Measurements from ENCODE around the gene OR2A42.
"Not testable (repeated sequence)": the region's sequence is repeated elsewhere in the genome, so short reads cannot be mapped to it uniquely, and the experiment has no call there.

The OR2A42 gene

GRCh38 chr7:144217200-144217599 is 22.2 kb downstream of the OR2A42 start:
- H3K9me3 ChIP-seq (ENCODE audit: control insufficient read depth, low read length); H3K36me3 ChIP-seq (ENCODE audit: control insufficient read depth, insufficient read depth, low read length); H3K4me1 ChIP-seq (ENCODE audit: control insufficient read depth, insufficient read depth, low read length); H3K27me3 ChIP-seq (ENCODE audit: control insufficient read depth, insufficient read depth, low read length); H3K9ac ChIP-seq (ENCODE audit: low read length); H3K4me3 ChIP-seq (ENCODE audit: low read length): not testable (repeated sequence)

DNA sequence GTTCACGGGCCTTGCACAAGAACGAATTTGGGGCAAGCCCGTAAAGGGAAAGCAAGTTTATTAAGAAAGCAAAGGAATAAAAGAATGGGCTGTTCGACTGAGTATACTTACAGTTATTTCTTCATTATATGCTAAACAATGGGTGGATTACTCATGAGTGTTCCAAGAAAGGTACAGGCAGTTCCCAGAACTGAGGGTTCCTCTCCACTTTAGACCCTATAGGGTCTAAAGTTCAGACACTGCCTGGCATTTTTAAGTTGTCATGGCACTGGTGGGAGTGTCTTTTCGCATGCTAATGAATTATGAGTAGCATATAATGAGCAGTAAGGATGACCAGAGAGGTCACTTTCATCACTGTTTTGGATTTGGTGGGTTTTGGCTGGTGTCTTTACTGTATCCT is 34.1 kb downstream of the OR2A42 start:
- not testable (repeated sequence) for H3K9ac ChIP-seq (ENCODE audit: low read length); H3K4me1 ChIP-seq (ENCODE audit: control insufficient read depth, insufficient read depth, low read length); H3K27me3 ChIP-seq (ENCODE audit: control insufficient read depth, insufficient read depth, low read length); H3K4me3 ChIP-seq (ENCODE audit: low read length); H3K9me3 ChIP-seq (ENCODE audit: control insufficient read depth, low read length); H3K36me3 ChIP-seq (ENCODE audit: control insufficient read depth, insufficient read depth, low read length)

DNA sequence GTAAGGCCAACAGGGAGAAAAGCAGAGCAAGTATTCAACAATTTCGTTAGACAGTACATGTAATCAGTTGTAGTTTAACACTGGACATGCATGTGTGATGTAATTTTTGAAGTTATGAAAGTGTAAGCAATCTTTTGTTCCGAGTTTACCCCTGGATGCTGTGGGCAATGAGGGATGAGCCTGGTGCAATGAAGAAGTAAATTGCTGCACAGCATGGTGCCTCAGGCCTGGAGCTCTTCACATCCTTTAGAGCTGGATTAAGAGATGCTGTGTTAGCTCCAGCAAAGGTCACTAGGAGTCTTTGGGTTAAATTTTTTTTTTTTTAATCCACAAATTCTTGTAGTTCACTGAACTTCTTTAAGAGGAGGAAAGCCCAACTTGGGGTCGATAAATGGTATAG is 36.3 kb downstream of the OR2A42 start:
- not testable (repeated sequence) for H3K4me1 ChIP-seq (ENCODE audit: control insufficient read depth, insufficient read depth, low read length); H3K9ac ChIP-seq (ENCODE audit: low read length); H3K36me3 ChIP-seq (ENCODE audit: control insufficient read depth, insufficient read depth, low read length); H3K9me3 ChIP-seq (ENCODE audit: control insufficient read depth, low read length); H3K27me3 ChIP-seq (ENCODE audit: control insufficient read depth, insufficient read depth, low read length); H3K4me3 ChIP-seq (ENCODE audit: low read length)

DNA sequence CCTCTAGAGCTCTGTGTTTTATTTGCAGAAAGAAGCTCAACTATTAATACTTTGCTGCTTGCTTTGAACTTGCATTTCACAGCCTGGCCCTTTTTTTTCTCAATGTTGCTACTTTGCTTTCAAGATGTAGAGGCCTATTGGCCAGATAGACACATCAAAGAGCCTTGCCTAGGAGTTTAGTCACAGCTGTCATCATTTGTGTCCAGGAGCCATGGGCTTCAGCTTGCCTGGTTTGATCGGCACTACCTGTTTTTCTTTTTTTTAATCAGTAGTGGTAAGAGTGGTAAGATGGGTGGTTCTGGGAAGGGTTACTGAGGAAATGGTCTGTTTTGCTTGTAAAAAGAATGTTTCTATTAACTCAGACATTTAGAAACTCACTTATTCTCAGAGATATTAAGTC is 37.4 kb downstream of the OR2A42 start:
- not testable (repeated sequence) for H3K27me3 ChIP-seq (ENCODE audit: control insufficient read depth, insufficient read depth, low read length); H3K4me3 ChIP-seq (ENCODE audit: low read length); H3K9me3 ChIP-seq (ENCODE audit: control insufficient read depth, low read length); H3K4me1 ChIP-seq (ENCODE audit: control insufficient read depth, insufficient read depth, low read length); H3K36me3 ChIP-seq (ENCODE audit: control insufficient read depth, insufficient read depth, low read length); H3K9ac ChIP-seq (ENCODE audit: low read length)

GRCh38 chr7:144198934-144199333 is 40.5 kb downstream of the OR2A42 start:
- H3K27me3 ChIP-seq (ENCODE audit: control insufficient read depth, insufficient read depth, low read length); H3K9me3 ChIP-seq (ENCODE audit: control insufficient read depth, low read length); H3K4me3 ChIP-seq (ENCODE audit: low read length): not testable (repeated sequence)

DNA sequence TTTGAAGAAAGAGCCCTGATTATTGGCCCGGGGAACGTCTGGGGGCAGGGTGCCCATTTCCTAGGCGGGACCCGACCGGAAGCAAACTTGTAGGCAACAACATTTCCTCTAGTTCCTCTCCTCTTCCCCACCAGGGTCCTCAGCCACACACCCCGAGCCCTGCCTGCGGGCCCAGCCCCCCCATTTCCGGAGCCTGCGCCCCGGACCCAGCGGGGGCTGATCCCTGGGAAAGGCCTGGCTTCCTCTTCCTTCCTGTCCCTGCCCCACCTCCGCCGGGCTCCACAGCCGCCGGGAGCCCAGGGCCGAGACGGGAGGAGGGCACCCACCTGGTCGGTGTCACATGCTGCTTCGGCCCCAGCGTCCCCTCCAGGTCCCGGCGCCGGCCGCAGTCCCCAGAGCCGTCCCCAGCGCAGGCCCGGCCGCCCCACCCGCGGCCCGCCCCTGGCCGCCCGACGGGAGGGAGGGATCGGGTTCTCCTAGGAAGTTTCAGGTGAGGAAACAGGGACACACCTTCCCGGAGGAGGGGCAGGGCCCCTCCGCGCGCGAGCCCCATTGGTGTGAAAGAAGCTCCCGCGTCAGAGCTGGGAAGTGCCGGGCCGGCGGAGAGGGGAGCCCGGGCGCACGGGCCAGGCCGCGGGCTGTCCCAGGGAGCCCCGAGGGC is 44.1 kb downstream of the OR2A42 start, which contains the start of gene ARHGEF35:
ARHGEF35 (minus strand) TSS at position 622 of the 661 bp plus-strand sequence. CDS start 7,450 bp downstream, outside the sequence.
- H3K9me3 ChIP-seq (ENCODE audit: control insufficient read depth, low read length); H3K27me3 ChIP-seq (ENCODE audit: control insufficient read depth, insufficient read depth, low read length); H3K4me3 ChIP-seq (ENCODE audit: low read length); H3K36me3 ChIP-seq (ENCODE audit: control insufficient read depth, insufficient read depth, low read length); H3K9ac ChIP-seq (ENCODE audit: low read length); H3K4me1 ChIP-seq (ENCODE audit: control insufficient read depth, insufficient read depth, low read length): not testable (repeated sequence)

More at GRCh38 chr7:144198934-144199333, 40.5 kb downstream of the OR2A42 start:
- not testable (repeated sequence) for H3K4me1 ChIP-seq (ENCODE audit: control insufficient read depth, insufficient read depth, low read length); H3K36me3 ChIP-seq (ENCODE audit: control insufficient read depth, insufficient read depth, low read length); H3K9ac ChIP-seq (ENCODE audit: low read length)

DNA sequence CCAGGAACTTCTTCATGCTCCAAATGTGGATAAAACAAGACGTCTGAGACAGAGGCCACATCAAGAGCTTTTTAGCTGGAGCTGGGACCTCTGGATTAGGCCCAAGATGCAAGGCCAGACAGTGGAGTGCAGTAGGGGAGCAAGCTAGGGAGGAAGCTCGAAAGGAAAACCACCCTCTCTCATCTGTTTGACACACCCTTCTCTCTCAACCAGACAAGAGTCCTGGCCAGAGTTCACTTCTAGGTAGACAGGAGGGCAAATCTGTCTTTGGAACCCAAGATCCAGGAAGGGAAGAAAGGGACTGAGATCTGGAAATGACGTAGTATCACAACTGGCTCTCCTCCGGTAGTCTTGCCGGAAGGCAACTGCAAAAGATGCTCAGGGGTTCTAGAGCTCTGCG is 45.0 kb downstream of the OR2A42 start:
- H3K4me1 ChIP-seq (ENCODE audit: control insufficient read depth, insufficient read depth, low read length) = not testable (repeated sequence)

GRCh38 chr7:144193782-144194181 is 45.6 kb downstream of the OR2A42 start:
- H3K4me3 ChIP-seq (ENCODE audit: low read length); H3K36me3 ChIP-seq (ENCODE audit: control insufficient read depth, insufficient read depth, low read length); H3K9ac ChIP-seq (ENCODE audit: low read length); H3K9me3 ChIP-seq (ENCODE audit: control insufficient read depth, low read length); H3K4me1 ChIP-seq (ENCODE audit: control insufficient read depth, insufficient read depth, low read length); H3K27me3 ChIP-seq (ENCODE audit: control insufficient read depth, insufficient read depth, low read length): not testable (repeated sequence)

More for the DNA sequence above, 45.0 kb downstream of the OR2A42 start:
- not testable (repeated sequence) for H3K9me3 ChIP-seq (ENCODE audit: control insufficient read depth, low read length); H3K27me3 ChIP-seq (ENCODE audit: control insufficient read depth, insufficient read depth, low read length); H3K4me3 ChIP-seq (ENCODE audit: low read length); H3K9ac ChIP-seq (ENCODE audit: low read length); H3K36me3 ChIP-seq (ENCODE audit: control insufficient read depth, insufficient read depth, low read length)

DNA sequence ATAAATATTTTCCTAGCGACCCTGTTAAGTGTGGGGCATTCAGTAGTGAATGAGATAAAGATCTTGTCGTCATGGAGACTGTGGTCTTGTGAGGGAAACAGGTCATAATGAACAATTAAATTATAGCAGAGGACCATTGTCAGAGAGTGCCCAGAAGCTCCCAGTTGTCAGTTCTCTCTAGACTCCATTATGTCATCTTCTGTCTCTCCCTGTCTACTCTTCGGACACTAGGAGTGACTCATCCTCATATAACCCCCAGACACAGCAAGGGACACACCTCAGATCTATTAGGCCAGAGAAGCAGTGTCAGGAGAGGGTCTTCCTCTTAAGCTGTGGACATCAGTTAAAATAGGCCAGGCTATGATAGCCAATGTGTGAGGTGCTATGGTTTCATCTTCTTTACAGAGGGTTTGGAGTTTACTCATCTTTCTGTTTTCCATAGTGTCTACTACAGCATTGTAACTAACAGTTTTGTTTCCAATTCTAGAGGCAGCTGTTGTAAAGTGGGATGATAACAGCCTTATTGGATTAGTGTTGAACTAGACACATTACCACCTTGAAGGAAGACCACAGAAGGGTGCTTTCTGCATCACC is 50.7 kb downstream of the OR2A42 start:
- not testable (repeated sequence) for H3K4me3 ChIP-seq (ENCODE audit: low read length); H3K36me3 ChIP-seq (ENCODE audit: control insufficient read depth, insufficient read depth, low read length); H3K4me1 ChIP-seq (ENCODE audit: control insufficient read depth, insufficient read depth, low read length); H3K9ac ChIP-seq (ENCODE audit: low read length); H3K27me3 ChIP-seq (ENCODE audit: control insufficient read depth, insufficient read depth, low read length); H3K9me3 ChIP-seq (ENCODE audit: control insufficient read depth, low read length)

GRCh38 chr7:144187848-144188247 is 51.6 kb downstream of the OR2A42 start:
- H3K4me3 ChIP-seq (ENCODE audit: low read length); H3K4me1 ChIP-seq (ENCODE audit: control insufficient read depth, insufficient read depth, low read length); H3K9me3 ChIP-seq (ENCODE audit: control insufficient read depth, low read length); H3K27me3 ChIP-seq (ENCODE audit: control insufficient read depth, insufficient read depth, low read length); H3K36me3 ChIP-seq (ENCODE audit: control insufficient read depth, insufficient read depth, low read length); H3K9ac ChIP-seq (ENCODE audit: low read length): not testable (repeated sequence)

DNA sequence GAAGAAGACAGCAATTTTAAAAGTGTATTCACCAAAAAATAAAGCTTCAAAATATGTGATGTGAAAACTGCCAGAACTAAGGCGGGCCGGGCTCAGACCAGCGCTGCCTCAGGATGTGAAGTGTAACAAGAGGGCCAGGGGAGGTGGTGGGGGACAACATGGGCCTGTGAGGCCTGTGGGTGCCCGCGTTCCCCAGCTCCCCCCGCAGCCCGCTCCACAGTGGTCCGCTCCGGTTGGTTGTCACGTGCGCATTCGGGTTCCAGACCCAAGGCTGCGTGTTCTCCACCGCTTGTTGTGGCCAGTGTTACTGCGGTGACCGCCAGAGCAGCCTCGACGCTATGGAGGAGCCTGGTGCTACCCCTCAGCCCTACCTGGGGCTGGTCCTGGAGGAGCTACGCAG is 56.2 kb downstream of the OR2A42 start, which contains the start of gene CTAGE4:
CTAGE4 (plus strand) TSS at position 301 of the 400 bp plus-strand sequence; CDS start at position 339, 38 bp downstream.
- H3K9me3 ChIP-seq (ENCODE audit: control insufficient read depth, low read length); H3K9ac ChIP-seq (ENCODE audit: low read length); H3K4me3 ChIP-seq (ENCODE audit: low read length); H3K4me1 ChIP-seq (ENCODE audit: control insufficient read depth, insufficient read depth, low read length); H3K27me3 ChIP-seq (ENCODE audit: control insufficient read depth, insufficient read depth, low read length); H3K36me3 ChIP-seq (ENCODE audit: control insufficient read depth, insufficient read depth, low read length): not testable (repeated sequence)

GRCh38 chr7:144179165-144179479 is 60.3 kb downstream of the OR2A42 start:
- not testable (repeated sequence) for H3K27me3 ChIP-seq (ENCODE audit: control insufficient read depth, insufficient read depth, low read length); H3K4me1 ChIP-seq (ENCODE audit: control insufficient read depth, insufficient read depth, low read length); H3K9me3 ChIP-seq (ENCODE audit: control insufficient read depth, low read length); H3K4me3 ChIP-seq (ENCODE audit: low read length); H3K36me3 ChIP-seq (ENCODE audit: control insufficient read depth, insufficient read depth, low read length); H3K9ac ChIP-seq (ENCODE audit: low read length)

Data from mucosa of stomach (tissue), 1 donor.